Panc1 (cell line): ENCODE results near the gene KRTAP10-4.

ENCODE experiments used
- CTCF ChIP-seq: fragments of 450-650 bp; IDR thresholded peaks from 2 replicates; pipeline ENCODE4 v1.5.1; 2017; ENCODE audit warnings: mild to moderate bottlenecking
- POLR2AphosphoS5 ChIP-seq: IDR thresholded peaks from 2 replicates; pipeline ENCODE4 v1.6.1; 2012; ENCODE audit warnings: mild to moderate bottlenecking, low read depth, low read length, moderate library complexity
- REST ChIP-seq, 2 experiments: IDR thresholded peaks; 2 replicates each; pipeline ENCODE4 v1.6.1; 2011 to 2012; ENCODE audit warnings: low read depth in 2 of 2, control low read depth in 1 of 2, low read length in 1 of 2, mild to moderate bottlenecking in 1 of 2, moderate library complexity in 1 of 2; ENCODE audit not compliant: insufficient read depth in 1 of 2
- SIN3A ChIP-seq: IDR thresholded peaks from 2 replicates; pipeline ENCODE4 v1.6.1; 2012; ENCODE audit warnings: low read depth, mild to moderate bottlenecking, low read length, moderate library complexity, borderline replicate concordance; ENCODE audit not compliant: insufficient read depth
- TCF7L2 ChIP-seq: IDR thresholded peaks from 2 replicates; pipeline ENCODE4 v1.6.1; 2011; ENCODE audit warnings: mild to moderate bottlenecking, low read depth, low read length, inconsistent platforms

GRCh38 chr21:44582055-44582454 is 8.5 kb downstream of the KRTAP10-4 start:
- TF ChIP-seq REST (IDR thresholded peaks at IDR 0.05; ENCODE audit: insufficient read depth in 1 of 2, low read depth in 2 of 2, low read length in 1 of 2) (no peak), CTCF (no peak), POLR2AphosphoS5 (no peak), SIN3A (no peak), TCF7L2 (no peak)
